ENCODE data around the gene SLC35A5. TPM values are rescaled to one million over a fixed set of nuclear protein-coding genes. Genes with fewer than 3 reads are reported as not detected.

The SLC35A5 gene
- total RNA-seq, 1 experiment from 2014 or later: 37.8 TPM

- POLR2A ChIA-PET: no interaction called here
Measured at GRCh38 chr3:112569265-112569664, 7.4 kb downstream of the SLC35A5 start.

GRCh38 chr3:112572701-112573100 lies 10.9 kb downstream of the SLC35A5 start:
- CTCF ChIA-PET: no interaction called here
- H3K36me3 ChIP-seq (ENCODE audit: control insufficient read depth, insufficient read depth, low read length): peaks cover 7% of the 10 kb centered on the region

More at GRCh38 chr3:112569265-112569664, 7.4 kb downstream of the SLC35A5 start:
- Histone ChIP-seq H3K27ac (ENCODE audit: low read length) (no peak overlapping the region), H3K36me3 (ENCODE audit: control insufficient read depth, insufficient read depth, low read length) (peaks cover 6% of the 10 kb centered on the region), H3K27me3 (ENCODE audit: control insufficient read depth, insufficient read depth, low read length) (no peaks in the 10 kb centered on the region), H3K9me3 (ENCODE audit: control insufficient read depth, insufficient read depth, low read depth, low read length) (no peaks in the 10 kb centered on the region), H3K4me1 (ENCODE audit: control insufficient read depth, insufficient read depth, low read length) (no peaks in the 10 kb centered on the region), H3K4me3 (ENCODE audit: low read depth in 2 of 2, low read length in 2 of 2) (no peak overlapping the region)
- TF ChIP-seq, protein P1, sequence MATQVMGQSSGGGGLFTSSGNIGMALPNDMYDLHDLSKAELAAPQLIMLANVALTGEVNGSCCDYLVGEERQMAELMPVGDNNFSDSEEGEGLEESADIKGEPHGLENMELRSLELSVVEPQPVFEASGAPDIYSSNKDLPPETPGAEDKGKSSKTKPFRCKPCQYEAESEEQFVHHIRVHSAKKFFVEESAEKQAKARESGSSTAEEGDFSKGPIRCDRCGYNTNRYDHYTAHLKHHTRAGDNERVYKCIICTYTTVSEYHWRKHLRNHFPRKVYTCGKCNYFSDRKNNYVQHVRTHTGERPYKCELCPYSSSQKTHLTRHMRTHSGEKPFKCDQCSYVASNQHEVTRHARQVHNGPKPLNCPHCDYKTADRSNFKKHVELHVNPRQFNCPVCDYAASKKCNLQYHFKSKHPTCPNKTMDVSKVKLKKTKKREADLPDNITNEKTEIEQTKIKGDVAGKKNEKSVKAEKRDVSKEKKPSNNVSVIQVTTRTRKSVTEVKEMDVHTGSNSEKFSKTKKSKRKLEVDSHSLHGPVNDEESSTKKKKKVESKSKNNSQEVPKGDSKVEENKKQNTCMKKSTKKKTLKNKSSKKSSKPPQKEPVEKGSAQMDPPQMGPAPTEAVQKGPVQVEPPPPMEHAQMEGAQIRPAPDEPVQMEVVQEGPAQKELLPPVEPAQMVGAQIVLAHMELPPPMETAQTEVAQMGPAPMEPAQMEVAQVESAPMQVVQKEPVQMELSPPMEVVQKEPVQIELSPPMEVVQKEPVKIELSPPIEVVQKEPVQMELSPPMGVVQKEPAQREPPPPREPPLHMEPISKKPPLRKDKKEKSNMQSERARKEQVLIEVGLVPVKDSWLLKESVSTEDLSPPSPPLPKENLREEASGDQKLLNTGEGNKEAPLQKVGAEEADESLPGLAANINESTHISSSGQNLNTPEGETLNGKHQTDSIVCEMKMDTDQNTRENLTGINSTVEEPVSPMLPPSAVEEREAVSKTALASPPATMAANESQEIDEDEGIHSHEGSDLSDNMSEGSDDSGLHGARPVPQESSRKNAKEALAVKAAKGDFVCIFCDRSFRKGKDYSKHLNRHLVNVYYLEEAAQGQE (IDR thresholded peaks at IDR 0.05; ENCODE audit: insufficient read depth in 1 of 2, low read depth in 2 of 2, low read length in 1 of 2): no peak
- no peak for TF ChIP-seq TCF7L2 (IDR thresholded peaks at IDR 0.05; ENCODE audit: low read depth, low read length)
- TF ChIP-seq SIN3A (IDR thresholded peaks at IDR 0.05; ENCODE audit: borderline replicate concordance, insufficient read depth, low read depth, low read length): no peak
- no peak for TF ChIP-seq POLR2AphosphoS5 (IDR thresholded peaks at IDR 0.05; ENCODE audit: low read depth, low read length)
- no peak for TF ChIP-seq CTCF (IDR thresholded peaks at IDR 0.05)
- no TSS peak for BruUV-seq (replicated peaks)
- CTCF ChIA-PET: no interaction called here
- DNase-seq (ENCODE audit: low read depth, low spot score): no peak
- in situ Hi-C loops (cut with HindIII; ENCODE audit: low pct_unique_long_range_greater_than_20kb, low sequenced_read_pairs): no loop called here
- ATAC-seq: no peak
- intact Hi-C loops (cut with micrococcal nuclease; ENCODE audit: unreplicated experiment): no loop called here

More at GRCh38 chr3:112572701-112573100, 10.9 kb downstream of the SLC35A5 start:
- ATAC-seq (no peak), DNase-seq (ENCODE audit: low read depth, low spot score) (no peak)
- Histone ChIP-seq H3K27me3 (ENCODE audit: control insufficient read depth, insufficient read depth, low read length) (no peaks in the 10 kb centered on the region), H3K27ac (ENCODE audit: low read length) (no peak overlapping the region), H3K4me1 (ENCODE audit: control insufficient read depth, insufficient read depth, low read length) (no peaks in the 10 kb centered on the region), H3K4me3 (ENCODE audit: low read depth in 2 of 2, low read length in 2 of 2) (no peak overlapping the region), H3K9me3 (ENCODE audit: control insufficient read depth, insufficient read depth, low read depth, low read length) (no peaks in the 10 kb centered on the region)
- POLR2A ChIA-PET: interaction anchor here (0.6 kb wide), 1 partner anchor 811 kb away, joined by 7 read pairs; no protein-coding TSS in a partner anchor
- no peak for TF ChIP-seq CTCF (IDR thresholded peaks at IDR 0.05)
- TF ChIP-seq, protein P1 (IDR thresholded peaks at IDR 0.05; ENCODE audit: insufficient read depth in 1 of 2, low read depth in 2 of 2, low read length in 1 of 2): no peak
- no peak for TF ChIP-seq POLR2AphosphoS5 (IDR thresholded peaks at IDR 0.05; ENCODE audit: low read depth, low read length)
- no peak for TF ChIP-seq TCF7L2 (IDR thresholded peaks at IDR 0.05; ENCODE audit: low read depth, low read length)
- no peak for TF ChIP-seq SIN3A (IDR thresholded peaks at IDR 0.05; ENCODE audit: borderline replicate concordance, insufficient read depth, low read depth, low read length)
- in situ Hi-C loops (cut with HindIII; ENCODE audit: low pct_unique_long_range_greater_than_20kb, low sequenced_read_pairs) (no loop called here), intact Hi-C loops (cut with micrococcal nuclease; ENCODE audit: unreplicated experiment) (no loop called here)
- BruUV-seq (replicated peaks): no TSS peak
